H9 (cell line): ENCODE results near the gene CYP17A1. TPM values are rescaled to one million over a fixed set of nuclear protein-coding genes. Genes with fewer than 3 reads are reported as not detected.

Experiments
- DNase-seq: peaks from one replicate; pipeline ENCODE4 v3.0.0-alpha.2; 2017
- H2AFZ ChIP-seq: one replicate; pipeline ENCODE4 v1.6.1; 2013; ENCODE audit warnings: mild to moderate bottlenecking, low read length, control low read depth, moderate library complexity
- H2AK5ac ChIP-seq: 2 replicates; pipeline ENCODE4 v1.6.1; 2013; ENCODE audit warnings: low read length, control low read depth, mixed read lengths; ENCODE audit not compliant: insufficient read length
- H2BK120ac ChIP-seq: one replicate; pipeline ENCODE4 v1.6.1; 2013; ENCODE audit warnings: low read depth, mild to moderate bottlenecking, low read length, control low read depth, inconsistent platforms; ENCODE audit not compliant: poor library complexity, severe bottlenecking
- H2BK12ac ChIP-seq: 2 replicates; pipeline ENCODE4 v1.6.1; 2013; ENCODE audit warnings: low read length, control low read depth, mixed read lengths, low read depth; ENCODE audit not compliant: insufficient read length
- H2BK15ac ChIP-seq: 2 replicates; pipeline ENCODE4 v1.6.1; 2013; ENCODE audit warnings: low read depth, low read length, control low read depth
- H2BK20ac ChIP-seq: one replicate; pipeline ENCODE4 v1.6.1; 2013; ENCODE audit warnings: low read depth, mild to moderate bottlenecking, low read length, control low read depth, inconsistent platforms; ENCODE audit not compliant: poor library complexity, severe bottlenecking
- H2BK5ac ChIP-seq: 2 replicates; pipeline ENCODE4 v1.6.1; 2013; ENCODE audit warnings: low read length, control low read depth, mixed read lengths; ENCODE audit not compliant: insufficient read length
- H3K14ac ChIP-seq: 2 replicates; pipeline ENCODE4 v1.6.1; 2013; ENCODE audit warnings: low read length, control low read depth; ENCODE audit not compliant: insufficient read depth
- H3K18ac ChIP-seq: 2 replicates; pipeline ENCODE4 v1.6.1; 2013; ENCODE audit warnings: low read depth, mild to moderate bottlenecking, mixed read lengths, low read length, control low read depth; ENCODE audit not compliant: insufficient read length
- H3K23ac ChIP-seq: 2 replicates; pipeline ENCODE4 v1.6.1; 2013; ENCODE audit warnings: low read length, control low read depth, mixed read lengths, low read depth; ENCODE audit not compliant: insufficient read length
- H3K23me2 ChIP-seq: 2 replicates; pipeline ENCODE4 v1.6.1; 2013; ENCODE audit warnings: low read depth, mild to moderate bottlenecking, mixed read lengths, low read length, control low read depth; ENCODE audit not compliant: insufficient read length, poor library complexity, severe bottlenecking
- H3K27ac ChIP-seq: 2 replicates; pipeline ENCODE4 v1.5.1; 2013; ENCODE audit warnings: low read length, control low read depth, mixed read lengths, low read depth; ENCODE audit not compliant: insufficient read length
- H3K27me3 ChIP-seq: 2 replicates; pipeline ENCODE4 v1.6.1; 2013; ENCODE audit warnings: low read length, control low read depth, inconsistent platforms; ENCODE audit not compliant: insufficient read depth
- H3K4ac ChIP-seq: 2 replicates; pipeline ENCODE4 v1.6.1; 2013; ENCODE audit warnings: low read depth, mild to moderate bottlenecking, control low read depth, inconsistent platforms, low read length, moderate library complexity
- H3K4me1 ChIP-seq: 2 replicates; pipeline ENCODE4 v1.6.1; 2013; ENCODE audit warnings: low read length, control low read depth, inconsistent platforms; ENCODE audit not compliant: insufficient read depth
- H3K4me2 ChIP-seq: 2 replicates; pipeline ENCODE4 v1.6.1; 2013; ENCODE audit warnings: low read length, control low read depth, mixed read lengths; ENCODE audit not compliant: insufficient read length, insufficient read depth
- H3K56ac ChIP-seq: 2 replicates; pipeline ENCODE4 v1.6.1; 2013; ENCODE audit warnings: low read depth, mild to moderate bottlenecking, mixed read lengths, low read length, control low read depth; ENCODE audit not compliant: insufficient read length
- H3K79me1 ChIP-seq: 2 replicates; pipeline ENCODE4 v1.6.1; 2013; ENCODE audit warnings: low read depth, mild to moderate bottlenecking, moderate library complexity, low read length, control low read depth, inconsistent platforms; ENCODE audit not compliant: insufficient read depth, poor library complexity, severe bottlenecking
- H3K79me2 ChIP-seq: 2 replicates; pipeline ENCODE4 v1.6.1; 2013; ENCODE audit warnings: low read length, control low read depth, inconsistent platforms; ENCODE audit not compliant: insufficient read depth
- H3K9ac ChIP-seq: 2 replicates; pipeline ENCODE4 v1.6.1; 2013; ENCODE audit warnings: low read length, control low read depth, mixed read lengths; ENCODE audit not compliant: insufficient read length; ENCODE audit errors: extremely low read depth
- H3K9me3 ChIP-seq: one replicate; pipeline ENCODE4 v1.6.1; 2013; ENCODE audit warnings: low read depth, low read length, inconsistent platforms; ENCODE audit not compliant: control insufficient read depth
- H3T11ph ChIP-seq: one replicate; pipeline ENCODE4 v1.6.1; 2013; ENCODE audit warnings: mild to moderate bottlenecking, low read length, control low read depth, inconsistent platforms
- H4K20me1 ChIP-seq: one replicate; pipeline ENCODE4 v1.6.1; 2013; ENCODE audit not compliant: control insufficient read depth, insufficient read length, insufficient read depth
- H4K5ac ChIP-seq: 2 replicates; pipeline ENCODE4 v1.6.1; 2013; ENCODE audit warnings: low read depth, mild to moderate bottlenecking, mixed read lengths, low read length, control low read depth; ENCODE audit not compliant: insufficient read length
- H4K8ac ChIP-seq: replicated peaks from 2 replicates; pipeline ENCODE4 v1.6.1; 2013; ENCODE audit warnings: low read length, control low read depth, mixed read lengths, low read depth; ENCODE audit not compliant: insufficient read length
- H4K91ac ChIP-seq: 2 replicates; pipeline ENCODE4 v1.6.1; 2013; ENCODE audit warnings: low read depth, mild to moderate bottlenecking, moderate library complexity, mixed read lengths, low read length, control low read depth; ENCODE audit not compliant: insufficient read length
- H3K27ac Mint-ChIP-seq, 3 experiments: 2 replicates in 2 of 3; 3 replicates in 1 of 3; pipeline ENCODE4 v1.8.0; 2020 to 2021; ENCODE audit warnings: mixed read lengths in 3 of 3, mild to moderate bottlenecking in 1 of 3, moderate library complexity in 1 of 3
- H3K27me3 Mint-ChIP-seq: 2 replicates; pipeline ENCODE4 v1.8.0; 2021; ENCODE audit warnings: low read depth, mild to moderate bottlenecking, moderate library complexity, mixed read lengths
- H3K36me3 Mint-ChIP-seq, 3 experiments: 2 replicates in 2 of 3; 3 replicates in 1 of 3; pipeline ENCODE4 v1.8.0; 2020 to 2021; ENCODE audit warnings: low read depth in 3 of 3, mixed read lengths in 3 of 3; ENCODE audit not compliant: insufficient read depth in 1 of 3
- H3K4me1 Mint-ChIP-seq, 2 experiments: 2 replicates each; pipeline ENCODE4 v1.8.0; 2020; ENCODE audit warnings: mixed read lengths in 2 of 2
- H3K4me3 Mint-ChIP-seq, 2 experiments: 2 replicates in 1 of 2; 3 replicates in 1 of 2; pipeline ENCODE4 v1.8.0; 2020 to 2021; ENCODE audit warnings: mild to moderate bottlenecking in 2 of 2, mixed read lengths in 2 of 2, moderate library complexity in 1 of 2
- H3K9me3 Mint-ChIP-seq, 2 experiments: 2 replicates in 1 of 2; 3 replicates in 1 of 2; pipeline ENCODE4 v1.8.0; 2020; ENCODE audit warnings: mild to moderate bottlenecking in 2 of 2, mixed read lengths in 2 of 2, moderate library complexity in 1 of 2
- WGBS: extraction: QIAGEN DNeasy Blood & Tissue Kit; methylation state at CpG from one replicate; pipeline ENCODE4 v1.1.7; 2013; ENCODE audit warnings: missing lambda C conversion rate, low lambda C conversion rate, mixed read lengths; ENCODE audit not compliant: insufficient read length; ENCODE audit errors: extremely low coverage; 5-methylcytosine and 5-hydroxymethylcytosine counted together
- total RNA-seq: library from RNA; stranded (reverse); gene quantifications from 2 replicates; pipeline ENCODE4 v1.2.1, GENCODE V29; 2021
- TF ChIP-seq, protein P1 (sequence below): fragments of 200-600 bp; sonication (generic); conservative IDR thresholded peaks from 3 replicates; pipeline ENCODE4 v1.8.0; 2021; ENCODE audit warnings: antibody characterized with exemption, mild to moderate bottlenecking

Gene CYP17A1
- total RNA-seq, 1 experiment from 2014 or later: not detected

DNA sequence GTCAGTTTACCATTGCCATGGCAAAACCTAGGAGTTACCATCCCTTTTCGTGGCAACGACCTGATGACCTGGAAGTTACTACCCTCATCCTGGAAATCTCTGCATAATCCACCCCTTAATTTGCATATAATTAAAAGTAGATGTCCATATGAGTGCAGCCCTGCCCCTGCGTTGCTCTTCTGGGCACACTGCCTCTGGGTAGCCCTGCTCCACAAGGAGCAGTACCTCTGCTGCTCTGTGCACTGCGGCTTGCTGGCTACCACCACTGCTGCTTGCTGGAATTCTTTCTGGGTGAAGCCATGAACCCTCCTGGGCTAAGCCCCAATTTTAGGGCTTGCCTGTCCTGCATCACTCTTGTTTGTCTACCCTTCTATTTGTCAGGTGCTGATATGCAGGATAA is 12.5 kb downstream of the CYP17A1 start:
- no peak for DNase-seq
- peaks cover 2 to 5% of the 10 kb centered on the region in 2 experiments; a peak in 1 of 4 replicates for H3K4me1 Mint-ChIP-seq
- H3K4me3 Mint-ChIP-seq: no peak overlapping the region

More for the DNA sequence above, 12.5 kb downstream of the CYP17A1 start:
- H4K8ac ChIP-seq: no peak overlapping the region
- H2BK12ac ChIP-seq: no peak overlapping the region
- no peak overlapping the region for H3K23ac ChIP-seq
- TF ChIP-seq, protein P1, sequence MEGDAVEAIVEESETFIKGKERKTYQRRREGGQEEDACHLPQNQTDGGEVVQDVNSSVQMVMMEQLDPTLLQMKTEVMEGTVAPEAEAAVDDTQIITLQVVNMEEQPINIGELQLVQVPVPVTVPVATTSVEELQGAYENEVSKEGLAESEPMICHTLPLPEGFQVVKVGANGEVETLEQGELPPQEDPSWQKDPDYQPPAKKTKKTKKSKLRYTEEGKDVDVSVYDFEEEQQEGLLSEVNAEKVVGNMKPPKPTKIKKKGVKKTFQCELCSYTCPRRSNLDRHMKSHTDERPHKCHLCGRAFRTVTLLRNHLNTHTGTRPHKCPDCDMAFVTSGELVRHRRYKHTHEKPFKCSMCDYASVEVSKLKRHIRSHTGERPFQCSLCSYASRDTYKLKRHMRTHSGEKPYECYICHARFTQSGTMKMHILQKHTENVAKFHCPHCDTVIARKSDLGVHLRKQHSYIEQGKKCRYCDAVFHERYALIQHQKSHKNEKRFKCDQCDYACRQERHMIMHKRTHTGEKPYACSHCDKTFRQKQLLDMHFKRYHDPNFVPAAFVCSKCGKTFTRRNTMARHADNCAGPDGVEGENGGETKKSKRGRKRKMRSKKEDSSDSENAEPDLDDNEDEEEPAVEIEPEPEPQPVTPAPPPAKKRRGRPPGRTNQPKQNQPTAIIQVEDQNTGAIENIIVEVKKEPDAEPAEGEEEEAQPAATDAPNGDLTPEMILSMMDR: no peak
- H3K23me2 ChIP-seq: no peaks in the 10 kb centered on the region
- H4K91ac ChIP-seq: no peak overlapping the region
- H3K4me2 ChIP-seq: no peak overlapping the region
- no peaks in the 10 kb centered on the region for H3K79me2 ChIP-seq
- H2BK20ac ChIP-seq: no peak overlapping the region
- H2AK5ac ChIP-seq: no peak overlapping the region
- no peak overlapping the region for H2AFZ ChIP-seq
- no peaks in the 10 kb centered on the region for H3K27me3 ChIP-seq
- H3K27ac ChIP-seq: no peak overlapping the region
- no peak overlapping the region for H3K4ac ChIP-seq
- H2BK15ac ChIP-seq: no peak overlapping the region
- Mint-ChIP-seq H3K27ac (no peak overlapping the region), H3K36me3 (peaks cover 0 to 5% (median 0%) of the 10 kb centered on the region in 3 experiments; a peak in 2 of 7 replicates), H3K9me3 (peaks cover 13 to 16% of the 10 kb centered on the region in 2 experiments; a peak in 4 of 5 replicates), H3K27me3 (no peaks in the 10 kb centered on the region)
- WGBS: no CpG with 5 or more reads among the region's 4 CpGs
- H4K20me1 ChIP-seq: no peaks in the 10 kb centered on the region
- no peak overlapping the region for H2BK5ac ChIP-seq
- no peak overlapping the region for H3K14ac ChIP-seq
- H2BK120ac ChIP-seq: no peak overlapping the region
- no peak overlapping the region for H4K5ac ChIP-seq
- H3K4me1 ChIP-seq: no peaks in the 10 kb centered on the region
- peaks cover 9% of the 10 kb centered on the region for H3K9me3 ChIP-seq
- H3K56ac ChIP-seq: no peak overlapping the region
- H3K18ac ChIP-seq: no peak overlapping the region
- no peaks in the 10 kb centered on the region for H3K79me1 ChIP-seq
- no peak overlapping the region for H3K9ac ChIP-seq
- H3T11ph ChIP-seq: no peak overlapping the region
